ENCODE measurements around the gene TMPRSS4.

TMPRSS4 gene

DNA sequence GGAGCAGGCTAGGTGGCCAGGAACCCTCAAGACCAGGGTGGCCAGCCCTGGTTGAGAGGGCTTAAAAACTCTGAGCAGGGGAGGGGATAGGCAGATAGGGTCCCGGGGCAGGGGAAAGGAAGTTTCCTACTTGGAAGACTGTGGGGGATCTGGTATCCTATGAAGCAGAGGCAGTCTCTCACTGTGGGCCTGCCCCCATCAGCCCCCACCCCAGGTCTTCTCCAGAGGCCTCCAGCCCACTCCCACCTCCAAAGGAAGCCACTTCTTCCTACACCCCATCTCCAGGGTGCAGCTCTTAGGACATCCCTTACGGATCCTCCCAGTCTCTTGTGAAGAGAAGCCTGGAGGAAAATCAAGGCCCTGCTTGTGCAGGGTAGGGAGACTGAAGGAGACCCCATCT, 59.5 kb downstream of the TMPRSS4 start:
- no peak for ATAC-seq

DNA sequence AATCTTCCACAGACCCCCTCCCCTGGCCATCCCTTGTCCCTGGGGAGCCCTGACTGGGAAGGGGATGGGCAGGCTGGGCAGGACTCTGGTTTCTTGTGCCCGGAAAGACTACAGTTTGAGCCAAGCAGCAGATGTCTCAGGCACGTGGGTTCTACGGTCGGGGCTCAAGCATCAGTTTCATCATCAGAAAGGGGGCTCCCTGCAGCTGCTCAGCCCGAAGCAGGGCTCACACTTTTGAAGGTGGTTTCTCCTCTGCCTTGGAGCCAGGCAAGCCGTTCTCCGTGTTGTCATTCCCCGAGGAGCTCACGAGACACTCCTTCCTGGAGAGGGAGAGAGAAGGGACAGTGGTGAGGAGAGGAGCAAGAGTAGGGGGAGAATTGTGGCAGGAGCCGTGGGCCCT, 59.9 kb downstream of the TMPRSS4 start:
- ATAC-seq, result no peak

DNA sequence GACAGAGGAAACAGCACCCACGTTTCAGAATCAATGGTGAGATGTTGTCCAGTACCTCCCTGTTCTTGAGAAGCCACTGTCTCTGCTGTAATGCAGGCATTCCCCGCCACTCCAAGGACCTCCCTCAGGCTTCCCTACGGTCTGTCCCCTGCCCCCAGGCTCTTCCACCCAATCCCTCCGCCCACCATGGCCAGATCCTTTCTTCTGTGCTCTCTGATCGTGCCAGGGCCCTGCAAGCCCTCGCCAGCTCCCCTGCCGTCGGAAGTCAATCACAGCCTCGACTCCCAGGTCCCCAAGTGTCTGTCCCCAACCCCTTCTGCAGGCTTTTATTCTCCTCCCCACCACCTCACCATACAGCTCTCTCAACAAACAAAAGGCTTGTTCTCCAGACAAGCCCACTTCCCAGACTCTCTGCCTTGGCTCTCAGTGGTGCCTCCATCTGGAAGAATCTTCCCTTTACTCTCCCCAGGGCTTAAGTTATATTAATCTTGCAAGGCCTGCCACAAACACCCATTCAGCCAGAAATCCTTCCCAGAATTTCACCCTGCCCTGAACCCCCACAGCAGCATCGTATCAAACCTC, 62.1 kb downstream of the TMPRSS4 start:
- no peak for ATAC-seq

DNA sequence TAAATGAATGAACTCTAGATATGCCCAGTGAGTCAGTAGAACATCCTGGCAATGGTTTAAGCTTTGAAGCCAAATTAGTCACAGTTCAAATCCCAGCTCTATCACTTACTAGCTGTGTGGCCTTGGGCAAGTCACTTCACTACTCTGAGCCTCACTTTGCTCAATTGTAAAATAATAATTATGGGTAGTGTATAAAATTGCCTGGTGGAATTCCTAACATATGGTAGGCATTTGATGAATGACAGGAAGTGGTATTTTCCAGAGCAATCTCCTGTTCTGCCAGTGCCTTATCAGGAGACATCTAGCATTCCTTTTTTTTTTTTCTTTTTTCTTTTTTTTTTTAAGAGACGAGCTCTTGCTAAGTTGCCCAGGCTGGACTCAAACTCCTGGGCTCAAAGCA, 62.7 kb downstream of the TMPRSS4 start:
- ATAC-seq, result peak in 1 of 2 donors; percentile 25

DNA sequence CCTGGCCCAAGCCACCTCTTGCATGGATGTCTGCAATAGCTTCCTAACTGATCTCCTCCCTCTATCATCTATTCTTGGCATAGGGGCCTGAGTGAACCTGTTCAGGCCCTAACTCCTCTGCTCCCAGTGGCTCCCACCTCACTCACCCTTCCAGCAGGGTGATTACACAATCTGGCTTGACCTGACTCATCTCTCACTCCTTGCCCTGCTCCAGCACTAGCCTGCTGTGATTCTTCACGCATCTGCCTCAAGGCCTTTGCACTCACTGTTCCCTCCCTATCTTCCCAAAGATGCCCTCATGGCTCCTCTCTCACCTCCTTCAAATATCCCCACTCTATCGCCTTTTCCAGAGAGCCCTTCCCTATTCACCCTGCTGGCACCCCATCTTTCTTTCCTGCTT, 65.2 kb downstream of the TMPRSS4 start:
- no peak for ATAC-seq

DNA sequence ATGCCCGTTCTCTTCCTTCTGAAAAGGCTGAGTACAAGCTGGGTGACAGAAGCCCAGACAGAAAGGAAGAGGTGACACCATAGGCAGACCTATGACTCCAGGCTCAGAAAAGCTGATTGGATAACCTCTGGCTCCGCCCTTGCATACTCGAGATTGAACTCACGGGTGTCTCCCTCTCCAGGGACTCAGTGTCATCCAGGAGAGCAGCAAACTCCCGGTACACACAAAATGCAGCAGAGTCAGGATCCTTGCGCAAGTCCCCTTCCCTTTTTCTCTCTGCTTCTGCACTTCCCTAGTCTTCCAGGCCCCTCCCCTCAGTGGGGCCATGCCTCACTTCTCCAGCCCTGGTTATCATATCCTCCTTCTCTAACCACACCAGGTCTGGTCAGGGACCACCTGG, 65.9 kb downstream of the TMPRSS4 start:
- no peak for ATAC-seq

DNA sequence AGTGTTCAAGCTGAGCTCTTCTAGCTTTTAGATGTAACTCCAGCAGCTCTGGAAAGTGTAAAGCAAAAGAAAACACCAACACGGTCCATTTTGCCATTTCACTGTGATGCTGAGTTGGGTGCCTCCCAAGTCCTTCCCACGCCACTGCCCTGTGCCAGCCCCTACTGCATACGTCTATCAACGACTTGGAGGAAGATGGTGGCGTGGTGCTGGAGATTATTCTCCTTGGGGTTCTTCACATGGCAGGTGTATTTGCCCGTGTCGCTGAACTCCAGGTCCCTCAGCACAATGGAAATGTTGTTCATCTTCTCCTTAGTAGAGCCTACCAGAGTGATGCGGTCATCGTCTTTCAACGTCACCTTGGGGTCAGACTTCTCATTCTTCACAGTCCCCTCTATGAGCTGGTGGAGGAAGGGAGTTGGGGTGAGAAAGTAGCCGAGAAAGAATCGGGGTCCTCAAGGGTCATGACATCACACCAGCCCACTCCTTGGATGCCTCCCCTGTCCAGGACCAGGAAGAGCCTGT, 66.8 kb downstream of the TMPRSS4 start:
- no peak for ATAC-seq

DNA sequence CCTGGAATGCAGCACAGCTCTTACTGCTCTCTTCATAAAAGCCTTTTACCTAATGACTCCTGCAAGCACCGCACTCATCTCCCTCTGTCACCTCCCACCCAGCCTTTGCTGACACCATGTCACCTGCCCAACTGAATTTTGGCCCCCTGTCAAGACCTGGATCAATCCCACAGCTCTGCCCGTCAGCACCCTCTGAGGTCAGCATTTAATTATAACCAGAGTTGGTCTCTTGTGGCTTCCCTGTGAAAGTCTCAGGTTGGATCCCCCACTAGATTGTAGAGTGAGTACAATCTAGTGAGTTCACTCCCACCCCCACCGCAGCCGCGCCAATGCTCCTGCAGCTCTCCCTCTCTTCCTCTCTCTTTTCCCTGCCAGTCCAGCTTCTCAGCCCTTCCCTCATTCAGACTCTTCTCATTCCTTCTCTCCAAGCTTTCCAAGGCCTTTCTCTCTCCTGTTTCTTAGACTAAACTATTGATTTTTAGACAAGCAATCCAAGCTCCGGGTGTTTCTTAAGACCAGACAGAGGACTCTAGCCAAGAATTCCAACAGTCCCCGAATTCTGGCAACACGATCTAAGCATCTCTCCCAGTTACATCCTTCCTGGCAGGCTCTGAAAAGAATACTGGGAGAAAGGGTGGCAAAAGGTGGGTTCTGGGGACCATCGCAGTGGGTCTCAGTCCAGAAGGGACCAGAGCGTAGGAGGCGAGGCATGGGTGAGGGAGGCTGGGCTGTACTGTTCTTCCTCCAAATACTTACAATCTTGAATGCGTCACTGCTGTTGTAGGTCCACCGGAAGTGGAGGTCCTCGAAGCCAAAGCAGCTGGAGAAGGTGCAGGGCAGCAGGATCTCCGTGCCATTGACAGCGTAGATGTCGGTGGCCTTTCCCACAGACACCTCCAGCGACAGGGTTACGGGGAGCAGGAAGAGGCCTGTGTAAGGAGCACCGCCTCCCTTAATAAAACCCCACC, 67.7 kb downstream of the TMPRSS4 start:
- no peak for ATAC-seq

DNA sequence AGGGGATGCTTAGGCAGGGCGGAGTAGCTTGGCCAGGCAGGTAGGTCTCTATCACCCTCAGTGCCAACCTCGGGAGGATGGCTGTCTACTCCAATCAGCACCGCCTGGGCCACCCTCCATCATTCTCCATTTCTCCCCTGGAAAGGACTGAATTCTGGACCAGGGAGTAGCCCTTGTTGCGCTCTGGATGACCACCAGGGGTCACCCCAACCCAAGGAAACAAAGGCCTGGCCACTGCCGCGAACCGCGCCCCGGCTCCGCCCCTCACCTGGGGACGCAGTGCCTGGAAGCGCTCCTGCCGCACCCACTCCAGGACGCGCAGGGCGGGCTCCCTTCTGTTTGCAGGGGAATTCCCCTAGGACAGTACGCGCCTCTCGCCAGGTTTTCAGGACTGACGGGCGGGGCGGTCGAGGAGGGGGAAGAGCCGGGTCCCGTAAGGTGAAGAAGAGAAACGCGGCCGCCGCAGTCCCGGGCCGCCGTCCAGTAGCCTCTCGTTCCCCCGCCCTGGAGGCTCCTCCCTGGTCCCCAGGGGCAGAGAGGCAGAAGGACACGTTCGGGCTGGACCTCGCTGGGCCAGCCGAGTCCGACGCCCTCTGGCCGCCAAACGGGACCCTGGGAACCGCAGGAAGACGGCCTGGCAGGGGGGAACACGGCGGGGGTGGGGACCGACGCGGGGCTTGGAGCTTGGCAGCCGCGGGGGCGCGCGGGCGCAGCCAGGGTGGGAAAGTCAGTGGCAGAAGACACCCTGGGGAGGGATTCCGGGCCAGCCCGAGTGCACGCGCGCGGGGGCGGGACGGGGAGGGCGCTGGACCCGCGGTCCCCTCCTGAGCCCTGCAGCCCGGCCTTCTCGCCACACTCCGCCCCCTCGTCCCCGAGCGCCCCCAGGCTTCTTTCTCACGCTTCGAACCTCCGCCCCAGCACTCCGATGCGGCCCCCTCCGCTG, 68.7 kb downstream of the TMPRSS4 start:
- peak; percentile 87 to 99 for ATAC-seq

DNA sequence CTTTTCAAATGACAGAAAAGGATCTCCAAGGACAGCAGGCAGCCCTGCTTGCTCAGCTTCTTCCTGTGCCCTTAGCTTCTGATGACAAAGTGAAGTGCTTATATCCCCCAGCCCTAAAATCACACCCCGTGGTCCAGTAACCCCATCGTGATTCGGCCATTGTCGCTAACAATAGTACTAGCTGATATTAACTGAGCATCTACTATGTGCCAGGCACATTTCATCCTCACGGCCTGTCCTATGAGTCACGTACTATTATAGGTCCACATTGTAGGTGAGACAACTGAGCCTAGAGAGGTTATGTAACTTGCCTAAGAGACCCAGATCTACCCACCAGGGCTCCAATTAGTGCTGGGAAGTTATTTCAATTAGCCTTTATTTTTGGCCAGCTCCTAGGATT, 69.7 kb downstream of the TMPRSS4 start:
- no peak for ATAC-seq

DNA sequence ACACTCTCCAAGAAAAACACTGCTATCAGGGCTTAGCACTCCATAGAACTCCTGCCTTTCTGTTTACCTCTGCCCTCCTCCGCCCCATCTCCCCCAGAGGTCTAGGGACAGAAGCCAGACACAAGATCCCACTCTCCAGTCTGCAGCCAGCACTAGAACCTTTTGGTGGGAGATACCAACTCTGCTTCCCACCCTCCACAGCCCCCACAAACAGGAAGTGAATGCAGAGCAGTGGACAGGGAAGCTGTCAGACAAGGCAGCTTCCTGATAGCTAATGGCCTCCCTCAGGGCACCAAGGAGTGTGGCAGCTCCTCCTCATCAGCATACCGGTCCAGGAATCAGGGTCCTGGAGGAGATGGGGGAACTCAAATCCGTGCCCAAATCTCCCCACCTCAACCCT, 70.6 kb downstream of the TMPRSS4 start:
- ATAC-seq, result no peak

DNA sequence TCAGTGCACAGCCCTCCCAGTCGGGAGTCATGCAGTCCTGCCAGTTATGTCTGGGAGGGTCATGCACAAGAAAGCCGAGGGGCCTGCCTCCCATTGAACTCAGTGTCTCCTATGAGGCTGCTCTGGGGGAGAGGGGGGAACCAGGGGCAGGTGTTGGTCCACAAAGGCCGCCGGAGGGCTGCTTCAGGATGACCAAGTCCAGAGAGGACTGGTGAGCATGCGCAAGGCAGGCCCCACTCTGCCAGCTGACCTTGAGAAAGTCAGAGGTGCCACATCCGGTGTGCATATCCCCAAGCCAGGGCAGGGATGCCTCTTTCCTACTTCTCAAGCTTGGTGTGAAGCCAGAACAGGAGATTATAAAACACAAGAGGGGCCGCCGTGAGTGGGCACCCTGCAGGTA, 71.4 kb downstream of the TMPRSS4 start:
- ATAC-seq, result no peak

DNA sequence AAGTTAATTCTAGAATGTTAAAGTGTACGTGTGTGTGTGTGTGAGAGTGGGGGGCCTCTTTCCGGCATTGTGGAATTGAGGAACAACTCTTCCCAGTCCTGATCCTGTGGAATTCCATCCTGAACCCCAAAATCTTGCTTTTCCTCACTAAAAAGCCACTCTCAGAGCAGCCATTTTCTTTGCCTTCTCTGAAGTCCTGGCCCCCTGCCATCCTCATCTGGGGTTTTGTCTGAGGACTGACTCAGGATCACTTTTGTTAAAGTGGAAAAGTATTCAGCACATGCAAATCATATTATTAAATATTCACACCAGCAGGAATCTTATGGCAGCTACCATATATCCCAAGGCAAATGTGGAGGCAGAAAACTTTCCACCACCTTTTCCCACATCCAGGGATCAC, 72.0 kb downstream of the TMPRSS4 start:
- ATAC-seq, result no peak

DNA sequence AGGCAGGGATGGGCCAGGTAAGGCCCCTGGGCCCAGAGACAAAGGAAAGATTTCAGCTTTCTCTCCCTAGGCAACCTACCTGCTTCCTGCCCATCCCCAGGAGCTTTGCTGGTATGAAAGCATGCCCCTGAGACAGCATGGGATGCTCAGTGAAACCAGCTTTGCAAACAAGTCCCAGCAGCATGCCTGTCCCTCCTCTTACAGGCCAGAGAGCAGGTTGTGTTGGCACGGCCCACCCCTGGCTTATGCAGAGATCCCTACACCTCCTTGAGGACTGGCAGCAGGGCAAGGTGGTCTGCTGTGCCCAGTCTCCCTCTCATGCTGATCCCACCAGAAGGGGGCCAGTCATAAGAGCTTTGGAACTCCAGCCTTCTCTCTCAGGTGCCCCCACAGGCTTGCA, 72.6 kb downstream of the TMPRSS4 start:
- no peak for ATAC-seq

DNA sequence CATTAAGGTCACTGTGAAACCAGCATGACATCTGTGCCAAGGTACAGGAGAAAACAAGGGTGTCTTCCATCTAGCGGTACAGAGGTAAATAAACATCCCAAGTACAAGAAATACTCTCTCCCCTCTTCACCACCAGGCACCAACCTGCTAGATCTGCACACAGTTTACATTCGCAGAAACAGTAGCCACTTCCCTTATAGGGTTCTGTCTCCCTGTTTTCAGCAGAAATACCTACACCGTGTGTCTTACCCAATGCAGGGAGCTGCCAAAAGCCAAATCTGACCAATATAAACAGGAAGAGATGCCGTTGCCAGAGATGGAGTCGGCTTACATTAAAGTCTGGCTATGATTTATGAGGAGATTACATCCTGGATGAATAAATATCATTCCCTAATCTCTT, 74.6 kb downstream of the TMPRSS4 start:
- no peak for ATAC-seq

DNA sequence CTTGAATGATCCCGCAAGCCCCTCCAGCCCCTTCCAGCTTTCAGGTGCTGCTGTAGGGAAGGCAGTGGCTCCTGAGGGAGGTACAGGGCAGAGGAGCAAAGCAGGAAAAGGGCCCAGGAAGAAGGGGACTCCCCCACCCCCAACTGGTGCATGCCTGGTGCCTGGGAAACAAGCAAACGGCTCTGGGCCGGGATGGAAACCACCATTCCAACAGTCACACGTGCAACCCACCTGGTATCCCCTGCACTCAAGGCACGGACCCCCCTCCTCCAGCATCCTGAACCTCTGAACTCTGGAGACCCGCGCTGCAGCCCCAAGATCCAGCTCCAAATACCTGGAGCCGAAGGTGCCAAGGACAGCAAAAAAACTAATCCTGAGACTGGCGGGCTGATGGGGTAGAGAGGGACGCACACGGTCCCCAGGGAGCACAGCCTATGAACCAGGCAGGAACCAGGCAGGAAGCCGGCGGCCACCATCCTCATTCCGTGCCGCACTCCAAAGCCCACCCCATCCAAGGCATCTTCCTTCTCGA, 75.2 kb downstream of the TMPRSS4 start:
- ATAC-seq, result no peak

DNA sequence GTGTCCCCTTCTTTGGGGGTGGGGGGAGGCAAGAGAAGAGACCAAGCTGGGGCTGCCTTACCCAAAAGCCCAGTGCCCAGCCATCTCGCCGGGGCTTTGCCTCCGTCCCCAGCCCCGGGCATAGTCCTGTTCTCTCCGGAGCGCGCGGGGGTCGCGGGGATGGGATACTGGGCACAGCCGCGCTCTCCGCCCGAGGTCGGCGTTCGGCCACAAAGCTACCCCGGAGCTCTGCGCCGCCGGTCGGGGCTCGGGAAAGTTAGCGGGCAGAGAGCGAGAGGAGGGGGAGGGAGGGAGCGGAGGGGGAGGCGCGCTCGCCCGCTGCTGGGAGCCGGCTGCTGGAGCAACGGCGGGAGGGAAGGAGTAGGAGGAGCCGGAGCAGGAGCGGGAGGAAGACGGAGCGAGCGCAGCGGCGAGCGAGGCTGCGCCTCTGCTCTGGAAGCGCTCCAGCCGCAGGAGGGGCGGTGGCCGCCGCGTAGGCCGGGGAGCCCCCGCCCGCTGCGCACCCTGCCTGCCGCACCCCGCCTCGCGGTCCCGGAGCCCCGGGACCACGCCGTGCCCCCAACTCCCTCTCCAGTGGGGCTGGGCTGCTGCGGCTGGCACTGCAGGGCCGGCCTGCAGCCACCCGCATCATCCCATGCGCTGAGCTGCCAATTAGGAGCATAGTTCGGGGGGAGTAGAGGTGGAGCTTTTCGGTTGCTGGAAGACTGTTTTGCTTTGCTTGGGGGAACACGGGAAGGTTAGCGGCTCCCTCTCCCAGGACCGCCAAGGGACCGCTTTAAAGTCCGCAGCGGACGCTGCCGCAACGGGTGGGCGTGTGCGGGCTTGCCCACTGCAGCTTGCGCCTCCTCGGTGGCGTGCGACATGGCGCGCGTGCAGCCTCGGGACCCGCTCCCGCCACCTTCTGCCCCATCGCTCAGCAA, 75.9 kb downstream of the TMPRSS4 start, which contains the start of gene SCN4B:
TSS of gene SCN4B (minus strand) at position 272 of the 920 bp plus-strand sequence. CDS start at position 122, 150 bp downstream.
- ATAC-seq, result peak in 1 of 2 donors; percentile 16

DNA sequence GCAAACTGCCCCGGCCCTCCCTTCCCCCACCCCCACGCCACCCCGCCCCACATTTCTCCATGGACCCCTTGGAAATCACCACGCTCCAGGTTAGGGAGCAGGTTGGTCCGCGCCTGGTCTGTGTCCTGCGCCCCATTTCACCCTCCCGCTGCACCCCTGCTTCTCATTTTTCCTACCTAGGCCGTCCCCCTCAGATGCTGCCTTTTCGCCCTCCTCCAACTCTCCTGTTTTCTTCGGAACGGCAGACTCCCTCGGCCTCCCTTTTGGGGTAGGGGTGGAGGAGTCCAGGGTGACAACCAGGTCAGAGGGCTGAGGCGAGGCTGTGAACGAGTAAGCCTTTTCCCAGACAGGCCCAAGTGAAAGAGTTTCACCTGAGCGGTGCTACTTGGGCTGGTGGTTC, 76.6 kb downstream of the TMPRSS4 start:
- ATAC-seq, result no peak

DNA sequence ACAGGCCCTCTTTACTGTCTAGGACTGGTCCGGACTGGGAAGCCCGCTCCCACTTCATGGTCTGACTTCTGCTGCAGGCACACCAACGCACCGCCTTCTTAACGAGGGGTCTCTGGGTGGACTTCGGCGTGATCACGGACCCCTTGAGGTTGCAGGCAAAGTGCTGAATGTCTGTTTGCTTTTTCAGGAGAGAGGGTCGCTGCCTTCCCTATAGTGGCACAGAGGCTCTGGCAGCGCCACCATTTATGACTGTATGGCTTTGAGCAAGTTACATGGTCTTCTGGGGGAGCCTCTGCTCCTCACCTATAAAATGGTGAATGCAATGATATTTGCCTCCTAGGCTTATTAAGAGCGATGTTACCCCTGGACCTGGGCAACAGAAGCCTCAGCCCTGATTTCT, 77.1 kb downstream of the TMPRSS4 start:
- ATAC-seq, result no peak

DNA sequence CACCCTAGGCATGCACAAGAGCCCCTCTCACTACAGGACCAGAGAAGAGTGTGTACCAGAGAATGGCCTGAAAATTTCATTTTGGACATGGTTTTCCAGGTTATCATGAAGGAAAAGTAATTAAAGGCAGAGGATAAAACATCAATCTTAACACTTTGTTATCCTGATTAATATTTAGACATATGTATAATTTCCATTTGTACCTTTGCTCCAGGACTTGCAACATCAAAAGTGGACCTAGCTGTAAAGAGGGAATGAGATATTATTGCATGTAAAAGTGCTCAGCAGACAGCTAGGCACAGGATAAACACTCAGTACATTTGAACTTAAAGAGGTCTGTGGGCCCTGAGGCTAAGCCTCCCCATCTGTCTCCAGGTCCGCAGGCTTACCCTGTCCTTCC, 77.8 kb downstream of the TMPRSS4 start:
- no peak for ATAC-seq

DNA sequence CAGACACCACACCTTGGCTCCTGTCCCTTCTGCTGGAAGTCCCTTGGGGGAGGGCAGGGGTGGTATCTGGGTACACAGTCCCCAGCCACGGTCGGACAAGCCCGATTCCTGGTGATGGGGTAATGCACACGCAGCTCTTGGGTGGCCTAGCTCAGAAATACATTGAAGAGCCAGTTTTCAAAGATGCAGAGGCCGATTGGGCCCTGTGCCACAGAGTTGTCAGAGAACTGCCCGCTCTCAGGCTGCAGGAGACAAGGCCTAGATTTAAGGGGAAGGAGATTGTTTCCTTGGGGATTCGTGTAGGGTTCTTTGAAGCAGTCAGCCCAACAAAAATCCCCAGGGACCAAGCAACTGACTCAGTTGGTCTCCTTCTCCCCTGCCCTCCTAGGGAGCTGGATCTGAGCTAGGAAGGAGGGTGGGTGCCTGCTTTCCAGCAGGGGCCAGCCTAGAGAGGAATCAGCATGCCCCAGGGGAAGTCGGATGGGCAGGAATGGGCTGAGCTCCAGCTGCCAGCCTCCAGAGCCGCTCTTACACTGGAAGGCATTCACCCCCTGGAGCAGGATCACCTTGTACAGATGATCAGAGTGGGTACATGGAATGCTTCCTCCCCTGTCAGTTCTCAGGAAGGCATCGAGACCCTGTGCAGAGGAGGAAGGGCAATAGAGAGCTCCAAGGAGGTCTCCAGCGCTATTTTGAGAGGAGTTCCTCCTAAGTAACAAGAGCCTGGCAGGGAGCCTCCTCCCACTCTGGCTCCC, 79.1 kb downstream of the TMPRSS4 start:
- ATAC-seq, result no peak
